G401 (cell line): Measurements from ENCODE around the gene ADAMTSL2. TPM values are rescaled to one million over a fixed set of nuclear protein-coding genes. Genes with fewer than 3 reads are reported as not detected.

ENCODE experiments used
- DNase-seq: peaks from one replicate; pipeline ENCODE4 v3.0.0-alpha.2; 2015; ENCODE audit warnings: low spot score
- in situ Hi-C: cut with HindIII; loops from 2 replicates; pipeline ENCODE4 v1.10.0; 2016; ENCODE audit warnings: low sequenced_read_pairs, mixed read lengths
- total RNA-seq: library from RNA; depleted of rRNA; stranded (reverse); fragments of >200 nt; shearing (Covaris generic); gene quantifications from 2 replicates; pipeline ENCODE4 v1.2.3, GENCODE V29; 2014

The ADAMTSL2 gene
- total RNA-seq, 1 experiment from 2014 or later, result not detected

DNA sequence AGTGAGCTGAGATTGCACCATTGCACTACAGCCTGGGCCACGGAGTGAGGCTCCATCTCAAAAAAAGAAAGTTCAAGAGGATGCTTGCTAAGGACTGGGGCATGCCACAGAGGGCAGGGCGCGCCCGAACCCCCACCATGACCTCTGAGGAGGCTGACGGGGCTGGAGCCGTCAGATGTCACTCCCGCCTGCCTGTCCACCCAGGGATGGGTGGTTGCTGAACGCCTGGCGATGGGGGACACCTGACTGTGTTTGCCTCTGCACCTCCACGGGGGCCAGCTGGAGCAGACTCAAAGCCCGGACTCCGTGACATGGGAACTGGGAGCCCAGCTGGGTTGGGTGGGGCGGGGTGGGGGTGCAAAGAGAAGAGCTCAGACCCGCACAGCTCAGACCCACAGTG is 31.9 kb downstream of the ADAMTSL2 start:
- no peak for DNase-seq
- in situ Hi-C loops, result no loop called here

DNA sequence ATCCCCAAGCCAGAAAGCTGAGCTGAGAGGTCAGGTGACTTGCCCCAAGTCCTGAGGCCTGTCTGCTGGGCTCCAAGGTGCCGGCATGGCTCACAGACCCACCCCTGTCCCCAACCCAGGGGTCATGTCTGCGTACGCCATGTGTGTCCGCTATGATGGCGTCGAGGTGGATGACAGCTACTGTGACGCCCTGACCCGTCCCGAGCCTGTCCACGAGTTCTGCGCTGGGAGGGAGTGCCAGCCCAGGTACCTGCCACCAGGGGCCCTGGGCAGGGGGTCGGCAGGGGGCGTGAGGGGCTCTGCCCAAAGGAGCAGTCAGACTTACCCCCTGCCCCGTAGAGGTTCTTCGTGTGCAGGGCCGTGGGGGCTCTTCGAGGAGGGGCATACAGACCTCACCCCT is 32.3 kb downstream of the ADAMTSL2 start:
- in situ Hi-C loops, result no loop called here
- DNase-seq, result no peak

DNA sequence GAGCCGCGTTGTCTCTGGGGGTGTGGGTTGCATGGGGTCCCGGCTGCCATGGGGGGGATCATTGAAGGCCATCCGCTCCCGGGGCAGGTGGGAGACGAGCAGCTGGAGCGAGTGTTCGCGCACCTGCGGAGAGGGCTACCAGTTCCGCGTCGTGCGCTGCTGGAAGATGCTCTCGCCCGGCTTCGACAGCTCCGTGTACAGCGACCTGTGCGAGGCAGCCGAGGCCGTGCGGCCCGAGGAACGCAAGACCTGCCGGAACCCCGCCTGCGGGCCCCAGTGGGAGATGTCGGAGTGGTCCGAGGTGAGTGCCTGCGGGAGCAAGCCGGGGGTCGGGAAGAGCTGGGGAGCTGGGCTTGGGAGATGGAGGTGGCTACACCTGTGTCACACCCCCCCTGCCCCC is 33.7 kb downstream of the ADAMTSL2 start:
- in situ Hi-C loops, result no loop called here
- no peak for DNase-seq

GRCh38 chr9:133569121-133569785 is 34.7 kb downstream of the ADAMTSL2 start:
- DNase-seq, result peak; percentile 59
- in situ Hi-C loops, result no loop called here

DNA sequence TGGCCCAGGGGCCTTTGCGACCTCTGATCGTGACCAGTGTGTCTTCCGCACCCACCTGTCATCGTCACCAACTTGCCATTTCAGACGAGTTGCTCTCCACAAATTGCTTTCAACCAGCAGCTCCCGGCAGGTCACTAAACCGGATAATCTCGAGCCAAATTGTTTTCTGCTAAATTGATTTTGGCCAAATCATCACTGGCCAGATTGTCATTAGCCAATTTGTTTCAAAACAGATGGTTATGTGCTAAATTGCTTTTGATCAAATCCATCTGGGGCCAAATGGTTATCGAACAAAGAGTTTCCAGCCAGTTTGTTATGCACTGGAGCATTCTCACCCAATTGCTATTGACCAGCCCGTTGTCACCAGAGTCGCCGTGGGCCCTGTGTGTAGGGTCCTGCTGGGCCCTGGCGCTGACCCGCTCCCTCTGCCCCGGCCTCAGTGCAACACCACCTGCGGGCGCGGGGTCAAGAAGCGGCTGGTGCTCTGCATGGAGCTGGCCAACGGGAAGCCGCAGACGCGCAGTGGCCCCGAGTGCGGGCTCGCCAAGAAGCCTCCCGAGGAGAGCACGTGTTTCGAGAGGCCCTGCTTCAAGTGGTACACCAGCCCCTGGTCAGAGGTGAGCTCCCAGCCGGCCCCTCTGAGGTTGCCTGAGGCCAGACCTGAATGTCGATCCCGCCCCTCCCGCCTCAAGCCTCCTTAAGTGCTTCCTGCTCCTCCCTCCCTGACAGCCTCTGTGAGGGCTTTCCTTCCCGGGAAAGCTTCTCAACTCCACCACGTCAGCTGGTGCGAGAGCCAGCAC is 35.6 kb downstream of the ADAMTSL2 start:
- in situ Hi-C loops, result no loop called here
- DNase-seq, result peak; percentile 81

DNA sequence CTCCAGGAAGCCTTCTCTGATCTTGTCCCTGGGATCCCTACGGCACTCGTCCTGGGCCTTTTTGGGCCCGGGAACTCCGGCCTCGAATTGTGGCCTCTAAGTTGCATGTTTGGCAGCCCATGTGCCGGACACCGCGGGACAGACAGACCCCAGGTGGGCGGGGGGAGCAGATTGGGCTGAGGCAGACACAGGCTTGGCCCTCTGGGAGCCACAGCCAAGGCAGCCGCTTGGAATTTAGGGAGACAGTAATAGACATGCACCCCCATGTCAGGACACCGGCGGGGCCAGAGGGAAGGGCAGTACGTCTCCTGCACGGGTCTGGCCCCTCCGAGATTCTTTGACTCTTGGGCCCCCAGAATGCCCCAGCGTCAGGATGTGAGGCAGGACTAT is 36.2 kb downstream of the ADAMTSL2 start:
- no peak for DNase-seq
- in situ Hi-C loops, result no loop called here

DNA sequence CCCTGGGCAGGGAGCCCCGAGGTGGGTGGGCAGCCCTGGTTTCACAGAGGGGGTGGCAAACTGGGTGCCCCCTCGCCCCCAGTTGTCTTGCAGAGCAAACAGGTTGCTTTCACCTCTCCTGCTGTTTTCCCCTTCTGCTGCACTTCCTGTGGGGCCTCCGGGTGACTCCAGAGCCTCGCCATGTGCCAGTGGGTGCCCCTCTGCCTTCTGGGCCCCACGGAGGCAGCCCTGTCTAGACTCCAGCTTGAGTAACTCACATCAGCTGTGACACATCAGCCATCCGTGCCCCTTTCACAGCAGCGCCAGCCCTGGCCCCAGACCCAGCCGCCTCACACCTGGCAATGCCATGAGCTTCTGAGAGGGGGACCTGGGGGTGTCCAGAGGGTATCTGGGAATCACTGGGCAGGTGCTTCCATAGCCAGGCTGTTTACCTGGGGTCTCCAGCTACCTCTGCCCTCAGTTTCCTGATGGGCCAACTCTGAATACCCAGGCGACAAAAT is 36.9 kb downstream of the ADAMTSL2 start:
- in situ Hi-C loops, result no loop called here
- no peak for DNase-seq

DNA sequence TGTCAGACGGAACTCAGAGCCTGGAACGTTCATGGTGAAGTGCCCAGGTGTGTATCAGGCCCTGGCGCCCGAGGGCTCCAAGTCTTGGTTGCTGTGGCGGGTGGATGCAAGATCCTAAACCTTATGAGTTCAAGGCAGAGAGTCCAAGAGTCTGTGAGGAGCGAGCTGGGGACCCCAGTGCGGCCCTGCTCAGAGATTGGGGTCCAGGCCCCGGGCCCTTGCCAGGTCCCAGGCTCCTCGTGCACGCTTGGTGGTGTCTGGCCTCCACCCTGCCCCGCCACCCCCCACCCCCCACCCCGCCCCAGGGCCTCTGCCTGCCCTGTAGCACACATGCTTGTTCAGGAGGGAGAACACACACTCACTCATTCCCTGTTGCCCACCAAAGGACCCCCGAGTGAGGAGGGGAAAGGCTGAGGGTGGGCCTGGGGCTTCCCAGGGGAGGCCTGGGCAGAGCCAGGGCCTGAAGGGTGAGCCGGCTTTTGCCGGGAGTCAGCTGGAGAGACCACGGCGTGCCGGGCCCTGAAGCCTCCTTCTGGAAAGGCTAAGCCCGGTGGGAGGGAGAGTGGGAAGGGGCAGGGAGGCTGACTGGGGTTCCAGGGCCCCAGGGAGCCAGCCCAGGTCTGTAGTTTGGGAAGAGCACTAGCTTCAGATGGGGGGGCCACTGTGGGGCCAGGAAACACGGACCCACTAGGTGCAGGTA is 37.5 kb downstream of the ADAMTSL2 start:
- in situ Hi-C loops, result no loop called here
- no peak for DNase-seq

GRCh38 chr9:133572821-133573361 is 38.4 kb downstream of the ADAMTSL2 start:
- DNase-seq, result peak; percentile 10
- in situ Hi-C loops, result no loop called here

- in situ Hi-C loops, result no loop called here
- no peak for DNase-seq
These were observed 39.4 kb downstream of the ADAMTSL2 start for GRCh38 chr9:133573791-133574515.

GRCh38 chr9:133574771-133575170 is 40.3 kb downstream of the ADAMTSL2 start:
- in situ Hi-C loops, result no loop called here
- no peak for DNase-seq

DNA sequence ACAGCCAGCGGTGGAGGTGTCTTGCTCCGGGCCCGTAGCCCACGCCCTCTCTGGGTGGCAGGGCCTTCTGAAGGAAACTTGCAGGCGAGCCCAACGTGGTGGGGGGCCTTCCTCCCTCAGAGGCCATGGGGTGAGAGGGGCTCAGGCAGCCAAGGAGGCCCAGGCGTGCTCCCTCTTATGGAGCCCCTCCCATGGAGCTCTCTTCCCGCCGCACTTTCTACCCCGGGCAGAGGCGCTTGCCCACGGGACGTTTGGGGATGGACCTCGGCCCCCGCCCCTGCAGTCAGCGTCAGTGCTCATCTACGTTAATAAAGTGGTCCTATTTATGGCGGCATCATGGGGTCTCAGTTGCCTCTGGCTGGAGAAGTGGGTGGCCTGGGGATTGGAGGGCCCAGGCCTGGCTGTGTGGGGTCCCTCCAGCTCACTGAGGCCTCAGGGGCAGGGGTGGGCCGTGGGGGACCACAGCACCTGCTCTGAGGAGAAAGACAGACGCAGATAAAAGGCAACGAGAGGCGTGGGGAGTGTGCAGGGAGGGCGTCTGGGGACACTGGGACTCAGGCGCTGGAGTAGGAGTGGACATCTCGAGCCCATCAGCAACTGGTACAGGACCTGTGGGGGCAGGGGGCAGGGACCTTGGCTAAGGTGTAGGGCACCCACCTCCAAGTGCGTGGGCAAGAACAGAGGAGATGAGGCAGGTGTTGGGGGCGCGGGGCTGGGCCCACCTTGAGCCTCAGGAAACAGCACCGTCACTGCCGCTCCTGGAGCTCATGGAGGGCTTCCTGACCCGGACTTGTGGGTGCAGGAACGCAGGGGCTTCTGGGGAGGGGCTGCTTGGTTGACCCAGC is 40.9 kb downstream of the ADAMTSL2 start:
- DNase-seq, result no peak
- in situ Hi-C loops, result no loop called here

- DNase-seq, result no peak
- in situ Hi-C loops, result no loop called here
These were observed 41.7 kb downstream of the ADAMTSL2 start for GRCh38 chr9:133576031-133576874.

DNA sequence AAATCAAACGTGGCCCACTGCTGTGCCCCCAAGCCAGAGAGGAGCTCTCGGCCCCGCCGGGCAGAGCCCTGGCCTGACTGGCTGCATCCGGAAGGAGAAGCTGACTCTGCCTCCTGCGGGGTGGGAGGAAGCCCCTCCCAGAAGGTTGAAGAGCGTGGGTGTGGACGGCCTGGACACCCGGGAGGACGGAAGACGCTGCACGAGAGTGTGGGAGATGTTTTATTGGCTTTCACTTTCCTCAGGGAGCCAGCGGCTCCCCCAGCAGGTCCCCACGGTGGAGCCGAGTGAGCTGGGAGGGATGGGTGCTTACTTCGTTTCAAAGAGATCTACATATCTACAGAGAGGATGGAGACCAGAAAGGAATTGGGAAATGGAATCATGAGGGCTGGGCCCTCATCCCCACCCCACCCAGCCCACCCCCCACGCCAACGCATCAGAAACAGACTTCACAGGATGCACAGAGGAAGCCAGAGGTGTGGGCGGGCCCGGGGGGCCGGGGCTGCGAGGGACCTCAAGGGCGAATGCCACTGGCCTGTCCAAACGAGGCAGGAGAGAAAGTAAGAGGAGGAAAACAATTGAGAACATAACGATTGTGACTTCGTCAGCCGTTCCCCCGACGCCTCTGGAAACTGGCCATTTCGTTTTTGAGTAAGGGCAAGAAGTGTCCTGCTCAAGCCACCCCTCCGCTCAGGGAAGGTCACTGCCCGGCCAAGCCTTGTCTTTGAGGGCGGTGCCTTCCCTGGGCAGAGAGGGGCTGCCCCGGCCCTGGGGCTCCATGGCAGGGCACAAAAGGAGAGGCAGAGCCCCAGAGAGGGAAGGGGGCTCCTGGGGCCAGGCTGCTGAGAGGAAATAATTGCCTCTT is 42.6 kb downstream of the ADAMTSL2 start:
- in situ Hi-C loops, result no loop called here
- DNase-seq, result no peak

- DNase-seq, result no peak
- in situ Hi-C loops, result no loop called here
These were observed 43.2 kb downstream of the ADAMTSL2 start for GRCh38 chr9:133577737-133578112.

GRCh38 chr9:133578524-133579441 is 44.3 kb downstream of the ADAMTSL2 start:
- in situ Hi-C loops, result no loop called here
- no peak for DNase-seq
